Natural killer cell treated with Interleukin-12 subunit alpha and Interleukin-12 subunit beta and Interleukin-15 and Interleukin-18, amount 100 ng/mL, for 72 hours (primary cell): ENCODE measurements around the gene AAK1. TPM values are rescaled to one million over a fixed set of nuclear protein-coding genes. Genes with fewer than 3 reads are reported as not detected.
A peak's percentile ranks its signal among the peaks of the same experiment; 100 is the strongest.

ENCODE experiments used
- ATAC-seq, 2 donors: fragments of 150-1000 bp; cut with Tn5 transposase in 1 of 2; sonication (Bioruptor Pico), chemical (Tn5 transposase) in 1 of 2; 2 replicates each; pipeline ENCODE4 v1.10.0; 2021
- DNase-seq: peaks from one replicate; pipeline ENCODE4 v3.0.0; 2022; ENCODE audit warnings: low spot score
- H3K27ac Mint-ChIP-seq, 2 donors: 1 replicate in 1 of 2; 2 replicates in 1 of 2; pipeline ENCODE4 v1.8.0; 2022; ENCODE audit warnings: mixed read lengths in 2 of 2, mild to moderate bottlenecking in 1 of 2, moderate library complexity in 1 of 2
- H3K27me3 Mint-ChIP-seq, 2 donors: 1 replicate in 1 of 2; 2 replicates in 1 of 2; pipeline ENCODE4 v1.8.0; 2022; ENCODE audit warnings: mixed read lengths in 2 of 2
- H3K36me3 Mint-ChIP-seq: one replicate; pipeline ENCODE4 v1.8.0; 2022; ENCODE audit warnings: mixed read lengths
- H3K4me1 Mint-ChIP-seq, 2 donors: 1 replicate in 1 of 2; 2 replicates in 1 of 2; pipeline ENCODE4 v1.8.0; 2022; ENCODE audit warnings: low read depth in 2 of 2, mixed read lengths in 2 of 2, mild to moderate bottlenecking in 1 of 2
- H3K4me3 Mint-ChIP-seq: one replicate; pipeline ENCODE4 v1.8.0; 2022; ENCODE audit warnings: mixed read lengths
- H3K9me3 Mint-ChIP-seq: 2 replicates; pipeline ENCODE4 v1.8.0; 2022; ENCODE audit warnings: mixed read lengths
- total RNA-seq, 2 donors: library from RNA; stranded (reverse); gene quantifications; one replicate each; pipeline ENCODE4 v1.2.3, GENCODE V29; 2022

The AAK1 gene
- total RNA-seq, 2 donors from 2014 or later, result 97.1 to 114 TPM

DNA sequence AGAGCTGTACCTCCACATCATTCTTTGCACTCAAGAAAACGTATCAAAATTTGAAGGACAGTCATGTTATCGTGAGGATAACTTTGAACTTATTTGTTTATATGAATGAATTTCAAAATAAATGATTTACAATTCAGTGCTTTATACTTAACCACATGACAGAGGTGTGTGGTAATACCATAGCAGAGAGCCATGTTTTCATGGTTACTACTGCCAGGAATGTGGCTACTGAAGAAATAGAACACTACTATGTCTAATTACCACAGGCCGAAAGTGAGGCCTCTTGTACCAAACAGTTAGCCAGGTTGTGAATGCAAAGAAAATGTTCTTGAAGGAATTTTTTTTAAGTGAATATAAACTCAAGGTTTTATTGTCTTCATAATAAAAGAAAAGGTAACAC lies 49.2 kb downstream of the AAK1 start:
- Mint-ChIP-seq H3K4me3 (no peak overlapping the region), H3K9me3 (no peaks in the 10 kb centered on the region), H3K27ac (no peak overlapping the region), H3K27me3 (no peaks in the 10 kb centered on the region), H3K36me3 (no peaks in the 10 kb centered on the region), H3K4me1 (peaks cover 53 to 56% of the 10 kb centered on the region in 2 donors)
- DNase-seq (no peak), ATAC-seq (no peak)

- DNase-seq (no peak), ATAC-seq (no peak)
- peak overlapping the region; percentile 26 to 37 for H3K27ac Mint-ChIP-seq
- H3K36me3 Mint-ChIP-seq, result peaks cover 4% of the 10 kb centered on the region
- peaks cover 61 to 64% of the 10 kb centered on the region in 2 donors for H3K4me1 Mint-ChIP-seq
- H3K4me3 Mint-ChIP-seq, result peak overlapping the region; percentile 33
- H3K9me3 Mint-ChIP-seq, result no peaks in the 10 kb centered on the region
- no peaks in the 10 kb centered on the region for H3K27me3 Mint-ChIP-seq
Measured at GRCh38 chr2:69592511-69592910, 51.0 kb downstream of the AAK1 start.

- H3K9me3 Mint-ChIP-seq, result no peaks in the 10 kb centered on the region
- no peak overlapping the region for H3K4me3 Mint-ChIP-seq
- H3K27ac Mint-ChIP-seq, result peak overlapping the region in 1 of 2 donors; percentile 80
- no peak for DNase-seq
- ATAC-seq, result no peak
- peaks cover 4% of the 10 kb centered on the region for H3K36me3 Mint-ChIP-seq
- no peaks in the 10 kb centered on the region for H3K27me3 Mint-ChIP-seq
- H3K4me1 Mint-ChIP-seq, result peaks cover 59 to 60% of the 10 kb centered on the region in 2 donors
Measured at GRCh38 chr2:69589973-69590652, 53.4 kb downstream of the AAK1 start.

DNA sequence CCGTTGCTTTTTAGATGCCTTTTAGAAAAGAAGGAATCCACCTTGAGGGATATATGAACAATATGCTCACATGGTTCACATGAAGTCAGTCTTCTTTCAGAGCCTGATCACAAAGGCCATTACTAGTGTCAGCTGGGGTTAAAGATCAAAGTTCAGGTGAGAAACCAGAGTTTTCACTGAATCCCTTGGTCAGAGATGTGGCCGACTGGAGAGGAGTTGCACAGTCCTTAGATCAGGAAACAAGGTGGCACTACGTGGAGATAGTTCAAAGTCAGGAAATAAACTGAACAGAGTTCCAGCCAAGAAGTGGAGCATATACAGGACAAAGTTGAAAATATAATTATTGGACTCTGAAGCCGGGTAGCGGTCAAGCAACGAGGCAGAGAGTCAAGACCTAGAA lies 54.6 kb downstream of the AAK1 start:
- Mint-ChIP-seq H3K9me3 (no peaks in the 10 kb centered on the region), H3K36me3 (peaks cover 4% of the 10 kb centered on the region), H3K27me3 (no peaks in the 10 kb centered on the region), H3K4me1 (peaks cover 61 to 65% of the 10 kb centered on the region in 2 donors), H3K4me3 (no peak overlapping the region), H3K27ac (peak overlapping the region; percentile 66 to 80)
- DNase-seq (no peak), ATAC-seq (no peak)

- no peaks in the 10 kb centered on the region for H3K9me3 Mint-ChIP-seq
- no peak for DNase-seq
- peaks cover 4% of the 10 kb centered on the region for H3K36me3 Mint-ChIP-seq
- peak; percentile 40 to 42 for ATAC-seq
- no peaks in the 10 kb centered on the region for H3K27me3 Mint-ChIP-seq
- peaks cover 63 to 70% of the 10 kb centered on the region in 2 donors for H3K4me1 Mint-ChIP-seq
- no peak overlapping the region for H3K4me3 Mint-ChIP-seq
- peak overlapping the region; percentile 66 to 80 for H3K27ac Mint-ChIP-seq
Measured at GRCh38 chr2:69588403-69588802, 55.1 kb downstream of the AAK1 start.

DNA sequence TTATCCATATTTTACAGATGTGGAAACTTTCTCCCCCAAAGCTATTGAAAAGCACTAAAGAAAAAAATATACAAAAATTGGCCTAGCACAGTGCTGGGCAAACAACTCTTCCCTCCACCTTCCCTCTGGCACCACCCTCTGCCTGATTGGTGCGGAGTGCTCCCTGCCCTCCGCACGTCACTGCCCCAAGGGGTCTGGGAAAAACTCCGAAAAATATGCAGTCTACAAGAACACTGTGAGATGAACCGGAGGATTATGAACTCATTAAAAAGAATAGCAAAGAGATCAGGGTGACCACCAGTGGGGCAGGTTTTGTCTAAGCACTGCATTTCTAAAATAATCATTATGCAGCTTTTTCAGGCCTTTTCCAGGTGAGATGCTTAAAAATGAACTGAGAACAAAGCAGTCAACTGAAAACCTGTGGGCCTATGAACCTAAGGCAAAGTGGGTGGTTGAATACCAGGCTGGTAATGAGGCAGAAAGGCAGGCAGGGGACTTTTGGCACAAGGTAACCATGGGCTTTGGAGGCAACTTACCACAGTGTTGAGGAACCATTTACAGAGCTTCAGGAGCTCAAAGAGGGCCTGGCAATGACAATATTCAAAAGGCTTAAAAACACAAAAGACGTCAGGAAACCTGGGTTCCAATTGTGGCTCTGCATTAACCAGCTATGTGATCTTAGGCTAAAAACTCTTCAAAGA lies 57.5 kb downstream of the AAK1 start:
- DNase-seq (no peak), ATAC-seq (no peak)
- H3K27ac Mint-ChIP-seq, result peak overlapping the region in 1 of 2 donors; percentile 36
- H3K27me3 Mint-ChIP-seq, result no peaks in the 10 kb centered on the region
- peaks cover 4% of the 10 kb centered on the region for H3K36me3 Mint-ChIP-seq
- peaks cover 64 to 76% of the 10 kb centered on the region in 2 donors for H3K4me1 Mint-ChIP-seq
- H3K9me3 Mint-ChIP-seq, result no peaks in the 10 kb centered on the region
- H3K4me3 Mint-ChIP-seq, result no peak overlapping the region

GRCh38 chr2:69584127-69584889 lies 59.2 kb downstream of the AAK1 start:
- H3K4me1 Mint-ChIP-seq, result peaks cover 64 to 74% of the 10 kb centered on the region in 2 donors
- no peaks in the 10 kb centered on the region for H3K9me3 Mint-ChIP-seq
- peaks cover 4% of the 10 kb centered on the region for H3K36me3 Mint-ChIP-seq
- DNase-seq (no peak), ATAC-seq (peak; percentile 47 to 50)
- H3K27ac Mint-ChIP-seq, result peak overlapping the region; percentile 54 to 82
- no peaks in the 10 kb centered on the region for H3K27me3 Mint-ChIP-seq
- peak overlapping the region; percentile 79 for H3K4me3 Mint-ChIP-seq

DNA sequence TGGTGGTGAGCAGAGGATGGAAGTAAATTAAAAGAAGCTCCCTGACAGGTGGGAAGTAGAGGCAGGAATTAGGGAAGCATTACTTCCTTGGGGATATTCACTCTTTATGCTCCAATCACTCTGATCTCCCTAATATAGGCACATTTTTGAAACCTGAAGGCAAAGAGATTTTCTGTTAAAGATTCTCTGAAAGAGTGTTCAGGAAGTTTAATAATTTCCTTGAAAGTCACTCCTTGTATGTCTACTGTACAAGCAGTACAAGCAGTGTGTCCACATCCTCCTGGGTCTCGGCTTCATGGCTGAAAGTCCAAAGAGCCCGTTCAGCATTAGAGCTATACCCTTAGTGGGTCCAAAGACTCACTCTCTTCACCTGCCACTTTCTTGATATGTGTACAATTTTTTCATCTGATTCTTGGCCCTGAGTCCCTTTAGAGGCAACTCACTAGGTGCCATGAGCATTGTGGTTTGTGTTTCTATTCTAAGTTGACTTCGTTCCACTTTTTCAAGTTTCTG lies 60.2 kb downstream of the AAK1 start:
- DNase-seq (no peak), ATAC-seq (no peak)
- Mint-ChIP-seq H3K27ac (peak overlapping the region; percentile 82), H3K36me3 (no peaks in the 10 kb centered on the region), H3K4me3 (peak overlapping the region; percentile 45), H3K9me3 (no peaks in the 10 kb centered on the region), H3K27me3 (no peaks in the 10 kb centered on the region), H3K4me1 (peaks cover 62 to 73% of the 10 kb centered on the region in 2 donors)

DNA sequence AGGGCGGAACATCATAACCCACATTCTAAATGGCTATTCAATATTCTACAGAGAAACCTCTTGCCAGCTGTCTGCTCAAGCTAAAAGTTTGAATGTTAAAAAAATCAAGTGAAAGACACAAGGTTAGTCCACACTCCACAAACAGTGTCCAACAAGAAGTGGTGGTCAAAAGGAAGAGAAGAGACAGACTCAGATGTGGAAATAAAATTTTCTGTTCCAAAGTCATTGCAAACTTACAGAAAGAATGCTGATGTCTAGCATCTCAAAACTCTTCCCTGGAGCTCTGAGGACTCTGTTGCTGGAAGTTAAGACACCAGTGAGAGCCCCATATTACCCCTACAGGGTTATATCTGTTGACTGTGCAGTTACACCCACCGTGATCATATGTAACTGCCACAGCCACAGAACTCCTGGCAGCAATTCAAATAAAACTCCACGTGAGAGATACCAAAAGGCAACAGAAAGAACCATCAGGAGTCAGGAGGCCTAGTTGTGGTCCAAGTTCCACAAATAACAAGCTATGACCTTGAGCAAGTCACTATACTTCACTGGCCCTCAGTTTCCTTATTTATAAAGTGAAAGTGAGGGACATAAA lies 60.9 kb downstream of the AAK1 start:
- peak overlapping the region; percentile 45 for H3K4me3 Mint-ChIP-seq
- no peak for DNase-seq

DNA sequence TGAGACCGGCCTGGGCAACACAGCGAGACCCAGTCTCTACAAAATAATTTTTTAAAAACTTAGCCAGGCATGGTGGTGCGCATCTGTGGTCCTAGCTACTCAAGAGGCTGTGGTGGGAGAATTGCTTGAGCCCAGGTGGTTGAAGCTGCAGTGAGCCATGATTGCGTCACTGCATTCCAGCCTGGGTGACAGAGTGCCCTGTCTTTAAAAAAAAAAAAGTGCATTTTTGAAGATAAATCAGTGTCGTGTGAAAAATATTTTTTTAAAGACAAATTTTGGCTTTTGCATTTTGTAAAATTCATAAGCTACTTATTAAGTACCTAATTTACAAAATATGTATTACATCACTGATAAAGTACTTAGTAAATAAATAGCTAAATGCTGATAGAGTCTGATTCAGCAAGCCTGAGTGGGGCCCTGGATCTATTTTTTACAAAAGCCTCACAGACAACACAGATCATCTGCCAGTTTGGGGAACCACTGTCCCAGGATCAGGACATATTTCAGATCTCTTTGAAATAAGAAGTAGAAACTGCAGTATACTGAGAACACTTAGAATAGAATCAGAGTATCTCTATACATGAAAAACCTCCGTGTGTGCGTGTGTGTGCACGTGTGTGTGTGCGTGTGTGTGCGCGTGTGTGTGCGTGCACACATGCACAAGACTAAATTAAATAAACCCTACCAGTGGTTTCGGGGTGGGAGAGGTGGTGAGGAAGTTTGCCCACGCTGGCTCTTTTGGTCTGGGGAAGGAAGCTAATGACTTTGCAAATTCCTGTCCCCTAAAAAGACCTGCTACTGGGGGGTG lies 61.6 kb downstream of the AAK1 start:
- Mint-ChIP-seq H3K4me3 (peak overlapping the region; percentile 45), H3K36me3 (no peaks in the 10 kb centered on the region), H3K9me3 (no peaks in the 10 kb centered on the region), H3K27me3 (no peaks in the 10 kb centered on the region), H3K27ac (peak overlapping the region; percentile 82), H3K4me1 (peaks cover 69 to 81% of the 10 kb centered on the region in 2 donors)
- ATAC-seq (peak in 1 of 2 donors; percentile 17), DNase-seq (no peak)

More for the DNA sequence above, 60.9 kb downstream of the AAK1 start:
- no peaks in the 10 kb centered on the region for H3K9me3 Mint-ChIP-seq
- no peaks in the 10 kb centered on the region for H3K27me3 Mint-ChIP-seq
- peak overlapping the region; percentile 82 for H3K27ac Mint-ChIP-seq
- no peaks in the 10 kb centered on the region for H3K36me3 Mint-ChIP-seq
- H3K4me1 Mint-ChIP-seq, result peaks cover 62 to 74% of the 10 kb centered on the region in 2 donors
- peak in 1 of 2 donors; percentile 39 for ATAC-seq

DNA sequence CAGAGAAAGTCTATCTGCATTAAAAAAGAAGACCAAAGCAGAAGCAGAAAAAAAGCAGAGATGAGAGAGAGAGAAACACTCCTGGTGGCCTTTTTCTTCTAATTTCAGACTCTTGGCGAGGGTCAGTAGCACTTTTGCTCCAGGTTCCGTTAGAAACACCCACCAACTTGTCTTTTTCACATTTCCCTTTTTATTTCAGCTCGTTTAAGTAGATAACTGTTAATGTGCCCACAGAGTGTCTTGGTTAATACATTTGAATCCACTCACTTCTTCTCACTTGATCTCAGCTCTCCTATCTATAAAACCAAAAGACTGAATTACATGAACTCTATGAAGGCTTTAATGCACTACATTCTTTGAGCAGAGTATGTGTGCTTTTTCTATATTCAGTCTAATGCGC lies 63.1 kb downstream of the AAK1 start:
- H3K4me1 Mint-ChIP-seq, result peaks cover 77 to 80% of the 10 kb centered on the region in 2 donors
- H3K9me3 Mint-ChIP-seq, result no peaks in the 10 kb centered on the region
- DNase-seq (no peak), ATAC-seq (no peak)
- no peaks in the 10 kb centered on the region for H3K27me3 Mint-ChIP-seq
- H3K27ac Mint-ChIP-seq, result peak overlapping the region in 1 of 2 donors; percentile 34
- no peaks in the 10 kb centered on the region for H3K36me3 Mint-ChIP-seq
- H3K4me3 Mint-ChIP-seq, result no peak overlapping the region

DNA sequence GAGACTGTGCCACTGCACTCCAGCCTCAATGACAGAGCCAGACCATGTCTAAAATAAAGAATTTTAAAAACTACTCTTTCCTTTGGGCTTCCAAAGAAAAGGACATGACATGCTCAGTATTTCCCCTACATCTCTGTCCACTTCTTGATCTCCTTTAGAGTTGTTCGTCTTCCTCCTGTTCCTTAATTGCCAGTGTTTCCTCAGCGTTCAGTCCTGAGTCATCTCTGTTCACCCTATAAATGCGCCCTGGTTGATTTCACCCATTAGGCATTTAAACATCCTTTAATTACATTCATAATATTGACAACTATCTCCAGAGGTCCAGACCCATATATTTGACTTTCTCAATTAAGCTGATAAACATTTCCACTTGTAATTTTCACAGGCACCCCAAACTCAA lies 64.0 kb downstream of the AAK1 start:
- H3K9me3 Mint-ChIP-seq, result no peaks in the 10 kb centered on the region
- H3K27ac Mint-ChIP-seq, result peak overlapping the region; percentile 34 to 60
- H3K4me1 Mint-ChIP-seq, result peaks cover 73 to 76% of the 10 kb centered on the region in 2 donors
- no peaks in the 10 kb centered on the region for H3K36me3 Mint-ChIP-seq
- no peak overlapping the region for H3K4me3 Mint-ChIP-seq
- H3K27me3 Mint-ChIP-seq, result no peaks in the 10 kb centered on the region
- DNase-seq (no peak), ATAC-seq (no peak)

DNA sequence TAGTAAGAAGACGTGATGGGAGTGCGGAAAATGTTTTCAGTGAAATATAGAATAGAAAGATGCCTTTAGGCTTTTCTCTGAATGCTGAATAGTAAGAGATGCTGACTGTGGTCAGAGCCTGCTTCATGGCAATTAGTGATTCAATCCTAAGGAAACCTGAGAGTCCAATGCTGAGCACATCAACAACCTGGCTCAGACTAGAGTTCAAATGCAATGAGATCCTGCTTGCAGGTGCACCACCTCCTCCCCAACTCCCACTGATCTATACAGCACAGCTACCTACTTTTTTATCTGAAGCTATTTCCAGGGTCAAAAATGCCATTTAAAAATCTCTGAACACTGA lies 65.4 kb downstream of the AAK1 start:
- Mint-ChIP-seq H3K4me1 (peaks cover 66 to 68% of the 10 kb centered on the region in 2 donors), H3K27me3 (no peaks in the 10 kb centered on the region), H3K4me3 (no peak overlapping the region), H3K36me3 (no peaks in the 10 kb centered on the region), H3K9me3 (no peaks in the 10 kb centered on the region), H3K27ac (peak overlapping the region in 1 of 2 donors; percentile 60)
- no peak for ATAC-seq
- no peak for DNase-seq
